DND-41 (cell line): Measurements from ENCODE around the gene HYAL1.

Experiments
- ATAC-seq: fragments of 200-7000 bp; cut with Tn5 transposase; 3 replicates; pipeline ENCODE4 v1.9.1; 2021; ENCODE audit warnings: low read depth; ENCODE audit not compliant: insufficient read depth
- DNase-seq: peaks from one replicate; pipeline ENCODE4 v3.0.0-alpha.2; 2020
- H2AFZ ChIP-seq: 2 replicates; pipeline ENCODE4 v1.6.0; 2012; ENCODE audit warnings: low read depth, low read length
- H3K27ac ChIP-seq: 2 replicates; pipeline ENCODE4 v1.5.1; 2012; ENCODE audit warnings: low read length, inconsistent platforms
- H3K27me3 ChIP-seq: fragments of 200-600 bp; sonication (generic); 2 replicates; pipeline ENCODE4 v1.6.0; 2012; ENCODE audit warnings: low read length, mild to moderate bottlenecking, inconsistent platforms; ENCODE audit not compliant: insufficient read depth, poor library complexity
- H3K36me3 ChIP-seq: 2 replicates; pipeline ENCODE4 v1.5.1; 2012; ENCODE audit warnings: low read length, inconsistent platforms; ENCODE audit not compliant: insufficient read depth
- H3K4me1 ChIP-seq: 2 replicates; pipeline ENCODE4 v1.5.1; 2012; ENCODE audit warnings: mild to moderate bottlenecking, low read length; ENCODE audit not compliant: insufficient read depth
- H3K4me2 ChIP-seq: 2 replicates; pipeline ENCODE4 v1.6.0; 2012; ENCODE audit warnings: mild to moderate bottlenecking, moderate library complexity, low read length, inconsistent platforms; ENCODE audit not compliant: insufficient read depth
- H3K4me3 ChIP-seq, 2 experiments: fragments of 200-600 bp in 1 of 2; shearing (Covaris generic) in 1 of 2; 2 replicates each; pipeline ENCODE4 v1.5.1; 2012 to 2016; ENCODE audit warnings: inconsistent platforms in 2 of 2, low read length in 2 of 2, mild to moderate bottlenecking in 2 of 2, low read depth in 1 of 2, moderate library complexity in 1 of 2
- H3K79me2 ChIP-seq: 2 replicates; pipeline ENCODE4 v1.6.0; 2012; ENCODE audit warnings: low read length, inconsistent platforms; ENCODE audit not compliant: insufficient read depth
- H3K9ac ChIP-seq: 2 replicates; pipeline ENCODE4 v1.6.0; 2012; ENCODE audit warnings: low read depth, mild to moderate bottlenecking, inconsistent platforms, low read length, moderate library complexity
- H3K9me3 ChIP-seq: 2 replicates; pipeline ENCODE4 v1.5.1; 2012; ENCODE audit warnings: low read length, moderate library complexity, mild to moderate bottlenecking, inconsistent platforms; ENCODE audit not compliant: insufficient read depth, severe bottlenecking
- H4K20me1 ChIP-seq: 2 replicates; pipeline ENCODE4 v1.6.0; 2012; ENCODE audit warnings: low read length; ENCODE audit not compliant: insufficient read depth
- CTCF ChIP-seq: IDR thresholded peaks from 2 replicates; pipeline ENCODE4 v1.5.1; 2012; ENCODE audit warnings: borderline replicate concordance, low read length, moderate library complexity, mild to moderate bottlenecking; ENCODE audit not compliant: poor library complexity, severe bottlenecking; ENCODE audit errors: extremely low read depth
- EZH2 ChIP-seq: IDR thresholded peaks from 3 replicates; pipeline ENCODE4 v1.6.1; 2012; ENCODE audit warnings: borderline replicate concordance, low read depth, mild to moderate bottlenecking, moderate library complexity, low read length, inconsistent platforms; ENCODE audit not compliant: severe bottlenecking

HYAL1 gene

GRCh38 chr3:50303013-50303815 lies at the start of gene HYAL1:
TSS of gene HYAL1 (minus strand) at chr3:50303574. CDS start at chr3:50302956, 618 bp downstream.
- Histone ChIP-seq H3K27ac (no peak within 1 kb of the TSS), H3K4me3 (no peak within 1 kb of the TSS)

GRCh38 chr3:50352781-50353180 lies 49.4 kb upstream of the HYAL1 start:
- Histone ChIP-seq H3K27me3 (no peaks in the 10 kb centered on the region), H4K20me1 (peaks cover 50% of the 10 kb centered on the region), H3K9me3 (no peaks in the 10 kb centered on the region), H3K9ac (no peak overlapping the region), H3K4me3 (no peak overlapping the region), H3K4me2 (no peak overlapping the region), H3K27ac (no peak overlapping the region), H2AFZ (no peak overlapping the region), H3K4me1 (peaks cover 62% of the 10 kb centered on the region), H3K79me2 (peaks cover 72% of the 10 kb centered on the region), H3K36me3 (peaks cover 73% of the 10 kb centered on the region)
- DNase-seq (no peak), ATAC-seq (no peak)
- TF ChIP-seq EZH2 (no peak), CTCF (peak; percentile 47)

More at GRCh38 chr3:50303013-50303815, at the start of gene HYAL1:
- Histone ChIP-seq H3K4me1 (peaks cover 22% of the 10 kb centered on the region), H3K9me3 (peaks cover 10% of the 10 kb centered on the region), H4K20me1 (0 out of 2 replicates have a peak, but pooled peaks cover 2% of the 10 kb centered on the region), H3K9ac (no peak within 1 kb of the TSS), H3K27me3 (no peaks in the 10 kb centered on the region), H3K36me3 (no peaks in the 10 kb centered on the region), H3K79me2 (peaks cover 5% of the 10 kb centered on the region; the same call in 1 of the 2 replicates), H3K4me2 (no peak within 1 kb of the TSS), H2AFZ (no peak within 1 kb of the TSS)
- TF ChIP-seq EZH2 = no peak
- TF ChIP-seq CTCF = no peak
- no peak for ATAC-seq
- DNase-seq = no peak

GRCh38 chr3:50351323-50351697 lies 47.9 kb upstream of the HYAL1 start:
- no peak for TF ChIP-seq CTCF
- TF ChIP-seq EZH2 = no peak
- peaks cover 64% of the 10 kb centered on the region for H3K36me3 ChIP-seq
- H3K9me3 ChIP-seq = no peaks in the 10 kb centered on the region
- H2AFZ ChIP-seq = peak overlapping the region; percentile 90; the same call in 1 of the 2 replicates
- ATAC-seq (0 out of 3 replicates have a peak, but pooled peaks have one; percentile 0), DNase-seq (no peak)
- H3K27me3 ChIP-seq = no peaks in the 10 kb centered on the region
- peak overlapping the region; percentile 26 to 76 for H3K4me3 ChIP-seq
- peaks cover 35% of the 10 kb centered on the region for H4K20me1 ChIP-seq
- H3K4me2 ChIP-seq = peak overlapping the region; percentile 89
- H3K79me2 ChIP-seq = peaks cover 57% of the 10 kb centered on the region
- H3K27ac ChIP-seq = peak overlapping the region; percentile 93
- peaks cover 47% of the 10 kb centered on the region for H3K4me1 ChIP-seq
- peak overlapping the region; percentile 61 for H3K9ac ChIP-seq
